Stomach (tissue), 9 donors: ENCODE results near the gene ZC3H13. TPM values are rescaled to one million over a fixed set of nuclear protein-coding genes. Genes with fewer than 3 reads are reported as not detected.
"Not testable (repeated sequence)": the region's sequence is repeated elsewhere in the genome, so short reads cannot be mapped to it uniquely, and the experiment has no call there.

Experiments
- DNase-seq, 2 donors: peaks; one replicate each; pipeline versions ENCODE4 v3.0.0 to v3.0.0-alpha.2; 2013 to 2019
- H3K27ac ChIP-seq, 5 donors: fragments of 200-600 bp in 4 of 5; sonication (generic) in 4 of 5; one replicate each; pipeline ENCODE4 v1.5.1; 2013 to 2019; ENCODE audit warnings: mild to moderate bottlenecking in 1 of 5, moderate library complexity in 1 of 5
- H3K27me3 ChIP-seq, 3 donors: fragments of 200-600 bp; sonication (generic); one replicate each; pipeline ENCODE4 v1.5.1; 2017 to 2019; ENCODE audit warnings: mixed run types in 1 of 3
- H3K36me3 ChIP-seq, 4 donors: fragments of 200-600 bp; sonication (generic); 1 replicate in 3 of 4; 2 replicates in 1 of 4; pipeline ENCODE4 v1.5.1; 2016 to 2019
- H3K4me1 ChIP-seq, 4 donors: fragments of 200-600 bp; sonication (generic); one replicate each; pipeline ENCODE4 v1.5.1; 2016 to 2019
- H3K4me3 ChIP-seq, 4 donors: fragments of 200-600 bp; sonication (generic) in 3 of 4; one replicate each; pipeline ENCODE4 v1.5.1; 2016 to 2019; ENCODE audit warnings: mild to moderate bottlenecking in 1 of 4
- H3K9me3 ChIP-seq, 4 donors: fragments of 200-600 bp; sonication (generic); one replicate each; pipeline ENCODE4 v1.5.1; 2016 to 2019
- EP300 ChIP-seq: sonication (generic); formaldehyde crosslinking; IDR thresholded peaks from one replicate; pipeline ENCODE4 v1.6.1; 2017; ENCODE audit warnings: antibody characterized with exemption
- POLR2A ChIP-seq, 4 donors: fragments of 450-650 bp; IDR thresholded peaks; one replicate each; pipeline ENCODE4 v1.6.1; 2016; ENCODE audit warnings: antibody characterized with exemption in 4 of 4, control low read depth in 2 of 4, mild to moderate bottlenecking in 1 of 4, moderate library complexity in 1 of 4
- POLR2AphosphoS5 ChIP-seq, 3 donors: sonication (generic); formaldehyde crosslinking; IDR thresholded peaks; one replicate each; pipeline ENCODE4 v1.6.1; 2016; ENCODE audit warnings: antibody characterized with exemption in 3 of 3
- WGBS, 5 donors: extraction: QIAGEN DNeasy Blood & Tissue Kit in 3 of 5; methylation state at CpG; one replicate each; pipeline versions ENCODE4 v1.1.5 to v1.1.7; 2013 to 2018; 5-methylcytosine and 5-hydroxymethylcytosine counted together
- intact Hi-C: fragments of 100-400 bp; cut with DNase I; formaldehyde crosslinking; loops from one replicate; pipeline ENCODE4 v1.15.1; 2023; ENCODE audit warnings: low total_unique reads
- polyA plus RNA-seq, 3 donors: library from polyadenylated mRNA; stranded (reverse); fragments of 200-250 nt; gene quantifications; one replicate each; pipeline ENCODE4 v1.2.3, GENCODE V29; 2013
- total RNA-seq, 5 donors: library from RNA; depleted of rRNA; stranded (reverse); fragments of >200 nt; gene quantifications; one replicate each; pipeline versions ENCODE4 v1.1.0 to v1.2.3, GENCODE V29; 2014 to 2016
- TF ChIP-seq, protein P1 (sequence below), 7 experiments: fragments of 450-650 bp in 4 of 7; fragments of 200-600 bp in 3 of 7; sonication (generic) in 3 of 7; IDR thresholded peaks; one replicate each; pipeline ENCODE4 v1.5.1; 2016 to 2019; ENCODE audit warnings: antibody characterized with exemption in 7 of 7, control low read depth in 2 of 7, mild to moderate bottlenecking in 1 of 7
- donor health status: healthy with polysubstance abuse.
- donor health status: Bipolar disorder and iron deficiency.
- donor health status: healthy.

ZC3H13 gene
- total and polyA plus RNA-seq, 8 donors, result 8.5 to 67.1 (median 14.2) TPM

DNA sequence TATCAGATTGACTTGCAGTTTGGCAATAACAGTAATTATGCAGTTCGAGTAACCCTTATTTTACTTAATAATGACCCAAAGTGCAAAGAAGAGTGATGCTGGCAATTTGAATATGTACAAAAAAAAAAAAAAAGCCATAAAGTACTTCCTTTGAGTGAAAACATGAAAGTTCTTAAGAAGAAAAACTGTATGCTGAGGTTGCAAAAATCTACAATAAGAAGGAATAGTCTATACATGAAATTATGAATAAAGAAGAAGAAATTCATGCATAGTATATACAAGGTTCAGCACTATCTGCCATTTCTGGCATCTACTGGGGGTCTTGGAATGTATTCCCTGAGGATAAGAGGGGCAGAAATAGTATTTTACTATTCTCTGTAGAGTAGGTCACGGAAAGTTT lies 55.9 kb downstream of the ZC3H13 start:
- Histone ChIP-seq H3K27ac (no peak overlapping the region), H3K36me3 (peaks cover 22 to 54% (median 37%) of the 10 kb centered on the region in 4 donors), H3K4me3 (no peak overlapping the region), H3K4me1 (no peaks in the 10 kb centered on the region), H3K27me3 (no peaks in the 10 kb centered on the region), H3K9me3 (no peaks in the 10 kb centered on the region)
- intact Hi-C loops, result no loop called here
- no peak for TF ChIP-seq EP300
- DNase-seq, result no peak
- 92 to 96% (median 94%) methylated on average over 2 of the region's 2 CpGs for WGBS, 5 donors

DNA sequence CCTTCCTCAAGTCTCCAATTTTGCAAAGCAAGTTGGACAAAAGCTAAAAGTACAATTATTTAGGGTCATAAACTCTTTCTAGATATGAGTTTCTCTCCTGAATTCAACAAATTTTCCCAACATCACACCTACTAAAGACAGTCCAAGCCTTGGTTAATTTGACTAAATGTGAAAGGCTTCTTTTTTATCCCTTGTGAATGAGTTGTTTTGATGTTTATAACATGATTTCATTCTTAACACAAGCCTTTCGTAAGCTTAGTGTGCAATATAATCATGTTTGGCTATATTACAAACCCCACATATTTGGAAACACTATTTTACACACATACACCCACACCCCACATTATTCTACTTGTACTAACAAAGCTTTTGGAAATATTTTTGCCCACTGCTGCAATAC lies 57.3 kb downstream of the ZC3H13 start:
- Histone ChIP-seq H3K4me3 (no peak overlapping the region), H3K27me3 (no peaks in the 10 kb centered on the region), H3K36me3 (peaks cover 18 to 45% (median 23%) of the 10 kb centered on the region in 4 donors), H3K27ac (no peak overlapping the region), H3K9me3 (no peaks in the 10 kb centered on the region), H3K4me1 (no peaks in the 10 kb centered on the region)
- no peak for TF ChIP-seq POLR2AphosphoS5 (IDR thresholded peaks at IDR 0.05)
- TF ChIP-seq, protein P1, sequence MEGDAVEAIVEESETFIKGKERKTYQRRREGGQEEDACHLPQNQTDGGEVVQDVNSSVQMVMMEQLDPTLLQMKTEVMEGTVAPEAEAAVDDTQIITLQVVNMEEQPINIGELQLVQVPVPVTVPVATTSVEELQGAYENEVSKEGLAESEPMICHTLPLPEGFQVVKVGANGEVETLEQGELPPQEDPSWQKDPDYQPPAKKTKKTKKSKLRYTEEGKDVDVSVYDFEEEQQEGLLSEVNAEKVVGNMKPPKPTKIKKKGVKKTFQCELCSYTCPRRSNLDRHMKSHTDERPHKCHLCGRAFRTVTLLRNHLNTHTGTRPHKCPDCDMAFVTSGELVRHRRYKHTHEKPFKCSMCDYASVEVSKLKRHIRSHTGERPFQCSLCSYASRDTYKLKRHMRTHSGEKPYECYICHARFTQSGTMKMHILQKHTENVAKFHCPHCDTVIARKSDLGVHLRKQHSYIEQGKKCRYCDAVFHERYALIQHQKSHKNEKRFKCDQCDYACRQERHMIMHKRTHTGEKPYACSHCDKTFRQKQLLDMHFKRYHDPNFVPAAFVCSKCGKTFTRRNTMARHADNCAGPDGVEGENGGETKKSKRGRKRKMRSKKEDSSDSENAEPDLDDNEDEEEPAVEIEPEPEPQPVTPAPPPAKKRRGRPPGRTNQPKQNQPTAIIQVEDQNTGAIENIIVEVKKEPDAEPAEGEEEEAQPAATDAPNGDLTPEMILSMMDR (IDR thresholded peaks at IDR 0.05), result no peak
- no peak for TF ChIP-seq EP300
- no peak for TF ChIP-seq POLR2A (IDR thresholded peaks at IDR 0.05)
- intact Hi-C loops, result no loop called here
- no peak for DNase-seq
- 80 to 89% (median 86%) methylated on average over 1 of the region's 1 CpG for WGBS, 5 donors

DNA sequence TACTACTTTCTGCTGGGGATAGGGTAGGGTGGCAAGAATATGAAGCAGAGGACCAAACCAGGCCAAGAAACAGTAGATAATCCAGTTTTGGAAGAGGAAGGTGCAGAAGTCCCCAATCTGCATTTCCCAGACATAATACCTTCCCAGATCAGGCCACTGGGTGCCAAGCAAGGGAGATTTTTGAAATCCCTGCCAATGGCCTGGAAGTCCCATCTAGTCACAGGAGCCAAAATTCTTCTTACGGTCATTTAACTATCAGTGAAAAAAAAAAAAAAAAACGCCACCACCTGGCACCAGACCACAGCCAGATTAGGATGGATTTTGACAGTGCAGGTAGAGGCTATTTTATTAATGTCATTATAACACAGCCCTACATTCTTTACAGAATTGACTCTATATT lies 57.8 kb downstream of the ZC3H13 start:
- WGBS, 5 donors, result 71 to 90% (median 85%) methylated on average over 2 of the region's 2 CpGs
- peaks cover 13 to 40% (median 18%) of the 10 kb centered on the region in 4 donors for H3K36me3 ChIP-seq
- no peaks in the 10 kb centered on the region for H3K27me3 ChIP-seq

DNA sequence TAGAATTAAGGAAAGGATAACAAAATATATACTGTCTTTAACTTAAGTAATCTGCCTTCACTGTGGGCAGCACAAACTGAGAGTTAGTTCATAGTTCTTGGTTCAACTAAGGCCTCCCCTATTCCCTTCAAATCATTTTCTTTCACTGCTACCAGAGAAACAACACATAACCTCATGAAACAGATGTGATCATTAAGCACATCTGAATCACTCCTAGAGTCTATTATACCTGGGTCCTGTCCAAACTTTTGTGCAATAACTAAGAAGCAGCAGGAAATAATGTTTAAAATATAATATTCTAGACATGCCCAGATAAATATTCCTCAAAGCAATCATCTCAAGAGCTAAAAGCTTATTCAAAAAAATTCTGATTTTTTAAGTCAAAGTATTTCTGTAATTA lies 62.9 kb downstream of the ZC3H13 start:
- TF ChIP-seq POLR2AphosphoS5 (IDR thresholded peaks at IDR 0.05) (no peak), POLR2A (IDR thresholded peaks at IDR 0.05) (no peak), EP300 (no peak)
- TF ChIP-seq, protein P1 (IDR thresholded peaks at IDR 0.05), result no peak
- Histone ChIP-seq H3K27ac (no peak overlapping the region), H3K9me3 (no peaks in the 10 kb centered on the region), H3K36me3 (peaks cover 5 to 50% (median 47%) of the 10 kb centered on the region in 4 donors), H3K27me3 (no peaks in the 10 kb centered on the region), H3K4me1 (peaks cover 0 to 5% (median 0%) of the 10 kb centered on the region in 4 donors), H3K4me3 (no peak overlapping the region)
- intact Hi-C loops, result no loop called here
- no peak for DNase-seq

More for the DNA sequence above, 57.8 kb downstream of the ZC3H13 start:
- TF ChIP-seq POLR2A (IDR thresholded peaks at IDR 0.05) (no peak), POLR2AphosphoS5 (IDR thresholded peaks at IDR 0.05) (no peak)
- TF ChIP-seq, protein P1 (IDR thresholded peaks at IDR 0.05), result no peak
- Histone ChIP-seq H3K9me3 (no peaks in the 10 kb centered on the region), H3K4me1 (no peaks in the 10 kb centered on the region), H3K27ac (no peak overlapping the region), H3K4me3 (no peak overlapping the region)
- DNase-seq, result no peak
- intact Hi-C loops, result no loop called here

DNA sequence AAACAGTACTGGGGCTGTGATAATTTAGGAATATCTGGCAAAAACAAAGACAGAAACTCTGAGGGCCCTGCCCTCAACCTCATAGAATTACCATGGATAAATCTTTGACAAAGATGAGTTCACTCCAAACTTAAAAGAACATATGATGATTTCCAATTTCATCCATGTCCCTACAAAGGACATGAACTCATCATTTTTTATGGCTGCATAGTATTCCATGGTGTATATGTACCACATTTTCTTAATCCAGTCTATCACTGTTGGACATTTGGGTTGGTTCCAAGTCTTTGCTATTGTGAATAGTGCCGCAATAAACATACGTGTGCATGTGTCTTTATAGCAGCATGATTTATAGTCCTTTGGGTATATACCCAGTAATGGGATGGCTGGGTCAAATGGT lies 71.4 kb downstream of the ZC3H13 start:
- DNase-seq, H3K27me3 ChIP-seq, H3K4me1 ChIP-seq, intact Hi-C loops, H3K9me3 ChIP-seq, H3K27ac ChIP-seq, H3K4me3 ChIP-seq: not testable (repeated sequence)
- no CpG with 5 or more reads among the region's 2 CpGs for WGBS, 5 donors
- peaks cover 5 to 64% (median 60%) of the 10 kb centered on the region in 4 donors for H3K36me3 ChIP-seq
